ENCODE data around the gene PANK4.

Gene PANK4

DNA sequence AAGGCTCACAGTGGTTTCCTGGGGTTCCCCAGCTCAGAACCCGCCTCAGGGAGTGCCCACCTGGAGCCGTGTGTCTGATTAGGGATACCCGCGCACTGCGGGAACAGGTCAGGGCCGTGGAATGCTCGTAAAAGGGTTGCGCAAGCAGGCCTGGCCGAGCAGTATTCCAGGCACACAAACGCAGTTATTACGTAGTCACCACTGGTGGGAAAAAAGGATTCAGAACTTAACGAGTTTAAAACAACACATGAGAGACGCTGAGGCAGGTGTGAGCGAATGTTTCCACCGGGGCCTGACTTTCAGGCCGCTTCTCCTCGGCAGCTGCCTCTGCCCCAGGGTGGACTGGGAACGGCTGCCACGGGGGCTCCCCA is 32.1 kb downstream of the PANK4 start:
- no peak for DNase-seq

- no peak for DNase-seq
Measured at GRCh38 chr1:2493691-2494322, 32.6 kb downstream of the PANK4 start.

DNA sequence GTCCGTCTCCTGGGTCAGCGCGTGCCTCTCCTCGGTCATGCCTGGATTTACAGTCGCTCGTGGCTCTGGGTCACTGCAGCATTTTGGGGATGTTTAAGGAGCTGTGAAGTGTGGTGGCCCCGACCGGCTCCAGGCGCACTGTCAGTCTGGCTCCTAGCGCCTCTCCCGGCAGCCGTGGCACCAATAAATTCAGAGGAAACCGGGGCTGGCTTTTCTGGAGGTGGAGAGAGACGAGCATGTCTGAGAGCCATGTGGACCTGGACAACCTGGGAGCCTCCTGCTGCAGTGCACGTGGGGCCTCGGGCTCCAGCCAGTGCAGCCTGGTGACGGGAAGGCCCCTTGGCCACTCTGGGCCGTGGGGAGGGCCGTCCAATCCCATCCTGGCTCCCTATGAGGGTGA is 33.2 kb downstream of the PANK4 start:
- no peak for DNase-seq

DNA sequence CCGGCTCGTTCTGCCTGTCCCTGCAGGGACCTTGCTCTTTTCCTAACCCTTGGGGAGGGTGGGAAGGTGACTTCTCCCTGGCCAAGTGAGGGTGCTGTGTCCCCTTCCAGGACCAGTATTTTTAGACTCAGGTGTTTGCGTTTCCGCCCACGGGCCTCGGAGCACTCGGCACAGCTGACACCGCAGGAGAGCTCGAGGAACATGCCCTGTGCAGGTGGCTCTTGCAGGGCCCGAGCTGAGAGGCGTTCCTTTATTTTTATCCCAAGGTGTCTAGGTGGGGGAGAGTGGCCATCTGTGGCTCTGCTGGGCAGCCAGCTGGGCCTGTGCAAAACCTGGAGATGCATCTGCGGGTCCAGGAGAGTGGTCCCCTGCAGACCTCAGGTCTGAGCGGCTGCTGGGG is 34.3 kb downstream of the PANK4 start:
- DNase-seq, result no peak

DNA sequence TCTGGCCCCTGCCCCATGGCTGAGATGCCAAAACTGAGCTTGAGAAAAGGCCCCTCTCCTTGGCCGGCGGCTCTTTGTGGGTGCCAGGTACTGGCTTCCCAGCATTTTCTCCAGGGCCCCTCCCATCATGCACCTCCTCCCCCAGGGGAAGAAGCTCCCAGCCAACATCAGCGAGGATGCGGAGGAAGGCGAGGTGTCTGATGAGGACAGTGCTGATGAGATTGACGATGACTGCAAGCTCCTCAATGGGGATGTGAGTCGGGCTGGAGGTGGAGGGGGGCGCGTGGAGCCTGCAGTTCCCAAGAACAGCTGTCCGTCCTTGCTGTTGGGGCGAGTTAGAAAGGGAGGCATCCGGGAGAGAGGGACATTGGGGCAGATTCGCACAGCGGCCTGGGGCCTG is 36.8 kb downstream of the PANK4 start:
- DNase-seq, result no peak

DNA sequence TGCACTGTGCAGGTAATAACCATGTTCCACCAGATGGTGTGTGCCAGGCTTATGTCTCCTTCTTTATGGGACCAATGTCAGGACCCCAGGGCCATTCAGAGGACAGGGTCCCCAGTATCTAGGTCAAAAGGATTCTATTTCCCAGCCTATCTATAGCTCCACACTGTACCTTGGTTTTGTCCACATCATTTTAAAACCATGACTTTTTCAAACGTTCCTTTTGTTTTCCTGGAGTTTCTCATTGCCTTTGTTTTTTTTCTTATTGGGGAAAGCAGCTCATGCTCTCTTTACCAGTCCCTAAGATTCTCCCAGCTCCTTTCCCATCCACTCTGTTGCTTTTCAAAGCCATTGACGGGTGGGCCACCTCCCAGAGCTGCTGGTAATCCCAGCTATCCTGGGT is 37.7 kb downstream of the PANK4 start:
- no peak for DNase-seq

GRCh38 chr1:2486558-2486957 is 39.8 kb downstream of the PANK4 start:
- no peak for DNase-seq

DNA sequence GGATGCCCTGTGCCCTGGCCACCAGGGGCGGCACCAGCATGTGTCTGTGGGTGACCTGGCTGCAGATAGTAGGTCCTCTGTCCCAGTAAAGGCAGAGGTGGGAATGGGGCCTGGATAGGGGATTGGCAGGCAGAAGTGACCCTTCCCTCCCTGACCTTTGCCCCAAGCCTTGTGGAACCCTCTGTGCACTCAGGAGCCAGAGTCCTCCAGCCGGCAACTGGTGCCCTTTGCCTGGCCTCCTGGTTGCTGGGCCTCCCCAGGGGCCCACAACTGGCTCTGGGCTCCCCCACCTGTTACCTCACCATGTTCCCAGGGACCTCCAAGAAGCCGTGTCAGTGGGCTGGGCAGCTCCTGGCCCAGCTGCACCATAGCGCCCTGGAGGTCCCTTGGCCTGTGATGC is 40.4 kb downstream of the PANK4 start:
- DNase-seq, result no peak

DNA sequence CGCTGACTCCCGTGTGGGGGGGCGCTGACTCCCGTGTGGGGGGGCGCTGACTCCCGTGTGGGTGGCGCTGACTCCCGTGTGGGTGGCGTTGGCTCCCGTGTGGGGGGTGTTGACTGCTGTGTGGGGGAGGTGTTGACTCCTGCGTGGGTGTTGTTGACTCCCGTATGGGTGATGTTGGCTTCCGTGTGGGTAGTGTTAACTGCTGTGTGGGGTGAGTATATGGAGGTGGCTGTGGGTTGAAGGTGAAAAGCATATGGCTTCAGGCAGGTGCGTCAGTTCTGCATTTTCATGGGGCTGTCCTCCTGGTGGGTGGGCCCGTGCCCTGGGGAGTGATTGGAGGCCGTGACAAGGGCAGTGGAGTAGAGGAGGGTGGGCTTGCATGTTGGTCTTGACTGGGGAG is 42.4 kb downstream of the PANK4 start:
- no peak for DNase-seq

DNA sequence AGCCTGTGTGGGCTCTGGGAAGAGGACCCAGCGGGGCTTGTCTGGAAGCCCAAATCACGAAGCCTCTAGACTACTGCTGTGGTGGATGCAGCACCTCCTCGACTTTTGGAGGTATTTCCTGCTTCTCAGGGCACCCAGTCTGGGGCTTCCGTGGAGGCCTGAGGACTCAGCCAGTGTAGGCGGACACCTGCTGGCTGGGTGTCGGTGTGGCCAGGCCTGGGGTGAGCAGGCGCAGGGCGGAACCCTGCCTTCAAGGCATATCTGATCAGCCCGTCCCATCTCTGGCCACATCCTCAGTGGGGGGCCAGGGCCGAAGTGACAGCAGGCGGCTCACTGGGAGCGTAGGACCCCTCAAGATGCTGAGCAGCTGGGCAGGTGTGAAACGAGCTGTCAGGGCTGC is 43.4 kb downstream of the PANK4 start:
- DNase-seq, result no peak

- DNase-seq, result no peak
Measured at GRCh38 chr1:2482588-2482987, 43.8 kb downstream of the PANK4 start.

- no peak for DNase-seq
Measured at GRCh38 chr1:2481885-2482284, 44.5 kb downstream of the PANK4 start.

GRCh38 chr1:2480986-2481364 is 45.4 kb downstream of the PANK4 start:
- no peak for DNase-seq

- DNase-seq, result no peak
Measured at GRCh38 chr1:2480236-2480985, 46.0 kb downstream of the PANK4 start.

DNA sequence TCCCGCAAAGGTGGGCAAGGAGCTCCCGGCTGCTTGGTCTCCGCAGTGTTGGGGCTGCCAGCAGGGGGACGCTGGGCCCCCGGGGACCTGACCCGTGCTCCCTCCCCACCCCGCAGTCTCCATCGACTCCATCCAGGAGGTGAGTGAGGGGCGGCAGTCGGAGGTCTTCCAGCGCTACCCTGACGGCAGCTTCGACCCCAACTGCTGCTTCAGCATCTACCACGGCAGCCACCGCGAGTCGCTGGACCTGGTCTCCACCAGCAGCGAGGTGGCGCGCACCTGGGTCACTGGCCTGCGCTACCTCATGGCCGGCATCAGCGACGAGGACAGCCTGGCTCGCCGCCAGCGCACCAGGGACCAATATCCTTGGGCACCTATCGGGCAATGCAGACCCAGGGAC is 46.8 kb downstream of the PANK4 start:
- DNase-seq, result no peak

GRCh38 chr1:2479186-2479585 is 47.2 kb downstream of the PANK4 start:
- DNase-seq, result no peak

GRCh38 chr1:2477791-2478499 is 48.5 kb downstream of the PANK4 start:
- DNase-seq, result no peak

DNA sequence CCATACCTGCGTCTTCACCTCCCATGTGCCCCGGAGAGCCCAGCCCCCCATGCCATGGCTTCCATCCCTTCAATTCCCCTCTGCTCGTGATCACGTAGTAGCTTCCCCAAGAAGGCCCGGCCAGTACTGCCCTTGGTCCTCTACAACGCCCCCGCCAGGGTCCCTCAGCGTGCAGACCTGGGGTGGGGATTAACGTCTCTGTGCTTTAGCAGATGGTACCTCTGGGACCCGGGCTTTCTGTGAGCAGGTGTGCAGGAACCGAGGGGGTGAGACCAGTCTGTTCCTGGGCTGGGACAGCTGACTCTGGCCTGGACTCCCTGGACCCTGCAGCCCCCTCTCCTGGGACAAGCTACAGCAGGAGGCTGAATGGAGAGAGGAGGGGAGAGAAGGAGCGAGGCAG is 49.1 kb downstream of the PANK4 start:
- DNase-seq, result no peak

DNA sequence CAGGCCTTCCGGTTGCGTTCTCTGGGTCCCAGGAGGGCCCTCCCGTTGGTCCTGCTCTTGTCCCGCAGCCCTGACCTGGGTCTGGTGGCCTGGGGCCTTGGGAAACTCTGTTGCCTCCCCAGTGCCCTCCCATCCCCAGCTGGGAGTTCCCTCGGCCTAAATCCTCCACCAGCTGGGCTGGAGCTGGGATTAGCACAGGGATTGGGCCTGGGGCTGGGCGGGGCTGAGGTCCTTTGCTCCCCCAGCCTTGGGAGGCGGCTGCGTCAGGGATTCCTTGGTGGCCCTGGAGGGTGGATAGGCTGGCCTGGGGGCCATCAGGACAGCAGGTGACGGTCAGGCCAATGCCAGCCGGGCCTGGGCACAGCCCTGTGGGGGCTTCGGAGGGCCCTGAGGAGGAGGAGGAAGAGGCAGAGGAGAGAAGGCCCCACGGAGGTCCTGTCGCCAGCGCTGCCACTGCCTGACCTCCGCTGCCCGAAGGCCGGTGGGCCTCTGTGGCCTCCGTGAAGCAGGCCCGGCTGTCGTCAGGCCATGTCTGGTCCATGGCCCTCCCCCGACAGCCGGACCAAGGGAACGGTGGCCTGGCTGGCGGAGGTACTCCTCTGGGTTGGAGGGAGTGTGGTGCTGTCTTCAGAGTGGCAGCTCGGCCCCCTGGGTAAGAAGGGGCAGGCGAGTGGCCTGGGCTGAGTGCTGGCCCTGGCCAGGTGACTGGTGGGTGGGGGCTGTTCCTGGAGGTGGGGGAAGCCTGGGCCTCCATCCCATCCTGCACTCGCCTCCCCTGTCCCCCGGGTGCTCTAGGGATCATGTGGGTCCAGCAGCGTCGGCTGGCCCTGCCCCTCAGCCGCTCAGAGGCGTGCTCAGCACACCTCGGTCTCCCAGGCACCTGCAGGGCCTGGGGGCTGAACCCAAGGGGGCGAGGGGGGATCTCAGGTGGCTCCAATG is 50.1 kb downstream of the PANK4 start, which contains the start of gene PLCH2:
PLCH2 (plus strand) TSS at position 229 of the 939 bp plus-strand sequence; CDS start at position 529, 300 bp downstream.
- DNase-seq, result no peak

DNA sequence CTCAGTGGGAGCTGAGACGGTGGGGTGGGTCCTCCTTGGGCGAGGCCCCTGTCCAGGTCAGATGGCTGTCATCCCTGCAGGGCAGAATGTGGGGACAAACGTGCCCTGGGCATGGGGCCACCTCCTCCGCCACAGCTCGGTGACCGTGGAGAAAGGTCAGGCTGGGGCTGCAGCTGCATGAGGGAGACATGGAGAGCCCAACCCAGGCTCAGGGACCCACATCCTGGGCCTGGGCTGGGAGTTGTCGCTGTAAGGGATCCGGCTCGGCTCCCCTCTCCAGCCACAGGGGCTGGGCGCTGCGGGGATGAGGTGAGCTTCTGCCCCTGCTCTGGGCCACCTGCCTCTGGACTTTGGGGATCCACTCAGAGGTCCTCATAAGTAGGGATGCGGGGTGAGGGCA is 50.8 kb downstream of the PANK4 start:
- no peak for DNase-seq

- no peak for DNase-seq
Measured at GRCh38 chr1:2474933-2475371, 51.4 kb downstream of the PANK4 start.

- DNase-seq, result no peak
Measured at GRCh38 chr1:2474104-2474844, 52.1 kb downstream of the PANK4 start.

Data from activated T-cell treated with anti-CD3 and anti-CD28 coated beads, Interleukin-2, amount 50 U/mL, for 1 hour (primary cell).